Measurements from ENCODE around the gene PLEKHA1.

DNA sequence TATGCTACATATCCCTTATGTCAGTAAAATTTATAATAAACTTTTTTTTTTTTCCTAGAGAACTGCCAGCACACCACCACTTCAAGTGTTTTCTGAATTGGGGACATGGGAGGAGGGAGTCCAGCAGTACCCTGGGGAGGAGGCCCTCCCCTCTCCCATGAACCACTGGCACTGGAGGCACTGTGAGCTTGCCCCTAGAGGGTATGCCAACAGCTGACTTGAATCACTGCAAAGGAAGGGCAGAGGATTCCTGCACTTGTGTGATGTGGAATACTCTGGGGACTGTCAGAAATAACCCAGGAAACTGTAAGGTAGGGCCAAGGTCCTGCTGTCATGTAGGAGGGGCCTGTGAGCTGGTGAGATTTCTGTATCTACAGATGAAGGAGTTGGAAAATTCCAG is 71.4 kb downstream of the PLEKHA1 start:
- no peak for TF ChIP-seq CTCF (IDR thresholded peaks at IDR 0.05; ENCODE audit: borderline replicate concordance, extremely low read depth, low read length, poor library complexity, severe bottlenecking)
- no peak for TF ChIP-seq EZH2 (IDR thresholded peaks at IDR 0.05; ENCODE audit: borderline replicate concordance, low read depth, low read length, severe bottlenecking)

Data from DND-41 (cell line).